ENCODE measurements around the gene VAV2.

VAV2 gene

GRCh38 chr9:133726401-133727276 is 265.5 kb downstream of the VAV2 start:
- peak; percentile 46 for DNase-seq (ENCODE audit: low read depth)

DNA sequence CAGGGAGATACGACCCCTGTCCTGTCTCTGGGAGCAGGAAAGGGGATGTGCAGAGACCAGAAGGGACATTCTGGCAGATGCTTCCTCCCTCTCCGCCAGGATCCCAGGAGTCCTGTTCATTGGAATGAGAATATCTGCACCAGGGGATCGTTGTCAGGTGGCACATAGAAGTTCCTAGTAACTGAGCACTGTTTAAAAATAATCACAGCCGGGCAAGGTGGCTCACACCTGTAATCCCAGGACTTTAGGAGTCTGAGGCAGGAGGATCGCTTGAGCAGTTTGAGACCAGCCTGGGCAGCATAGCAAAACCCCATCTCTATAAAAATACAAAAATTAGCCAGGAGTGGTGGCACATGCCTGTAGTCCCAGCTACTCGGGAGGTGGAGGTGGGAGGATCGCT is 266.2 kb downstream of the VAV2 start:
- DNase-seq (ENCODE audit: low read depth): no peak

- no peak for DNase-seq (ENCODE audit: low read depth)
These were observed 273.4 kb downstream of the VAV2 start for GRCh38 chr9:133718563-133719315.

DNA sequence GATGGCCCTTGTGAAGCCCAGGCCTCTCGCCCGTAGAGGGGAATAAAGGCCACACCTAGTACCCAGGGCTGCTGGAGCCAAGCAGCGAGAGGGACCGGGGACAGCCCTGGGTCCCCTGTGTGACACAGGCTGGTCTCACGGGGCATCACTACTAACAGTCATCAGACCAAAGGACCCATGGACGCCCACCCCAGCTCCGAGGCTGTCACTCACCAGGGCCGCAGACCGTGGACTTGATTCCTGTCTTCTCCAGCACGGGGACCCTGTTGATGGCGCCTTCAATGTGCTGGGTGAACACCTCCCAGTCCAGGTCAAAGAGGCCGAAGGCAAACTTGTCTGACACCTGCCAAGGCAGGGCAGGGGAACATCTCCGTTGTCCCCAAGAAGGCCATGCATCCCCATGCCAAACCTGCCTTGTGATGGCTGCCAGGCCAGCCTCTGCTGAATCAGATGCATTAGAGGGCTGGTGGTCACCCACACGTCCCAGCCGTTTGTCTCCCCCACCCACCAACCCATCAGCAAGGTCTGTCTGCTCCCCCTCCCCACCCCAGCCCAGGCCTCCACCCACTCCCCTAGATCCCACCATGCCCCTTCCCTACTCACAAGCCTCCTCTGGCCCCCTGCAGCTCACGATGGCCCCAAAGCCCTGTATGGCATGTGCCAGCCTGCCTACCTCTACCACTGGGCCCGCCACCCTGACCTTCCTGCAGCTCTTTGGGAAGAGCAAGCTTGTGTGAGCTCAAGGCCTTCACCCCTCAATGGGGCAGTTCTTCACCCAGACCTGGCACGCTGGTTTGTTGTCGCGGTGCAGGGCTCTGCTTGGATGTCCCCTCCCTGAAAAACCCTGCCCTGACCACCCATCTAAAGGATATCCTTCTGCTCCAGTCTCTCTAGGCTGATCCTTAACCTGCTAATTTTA is 274.8 kb downstream of the VAV2 start:
- no peak for DNase-seq (ENCODE audit: low read depth)

DNA sequence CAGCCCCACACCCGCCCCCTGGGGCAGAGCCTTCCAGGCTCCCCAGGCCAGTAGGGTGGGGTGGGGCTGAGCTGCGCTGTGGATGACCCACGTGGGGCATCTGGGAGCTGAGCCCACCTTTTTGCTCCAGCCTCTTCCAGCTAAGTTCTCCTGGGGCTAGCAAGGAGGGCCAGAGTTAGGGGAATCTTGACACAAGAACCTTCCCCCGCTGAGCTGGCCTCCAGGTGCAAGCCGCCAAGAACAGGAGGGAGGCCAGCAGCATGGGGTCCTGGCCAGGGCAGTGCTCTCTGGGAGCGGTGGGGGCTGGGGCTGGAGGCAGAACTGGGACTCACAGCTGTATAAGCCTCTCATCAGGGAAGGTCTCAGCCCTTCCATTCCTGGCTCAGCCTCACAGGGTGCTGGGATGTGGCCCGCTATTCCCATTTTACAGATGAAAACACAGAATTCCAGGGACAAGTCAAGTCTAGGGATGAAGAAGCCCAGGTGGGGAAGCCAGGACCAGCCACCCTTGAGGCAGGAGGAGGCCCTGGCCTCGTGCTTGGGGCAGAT is 275.5 kb downstream of the VAV2 start:
- DNase-seq (ENCODE audit: low read depth): no peak

GRCh38 chr9:133715866-133716563 is 276.1 kb downstream of the VAV2 start:
- DNase-seq (ENCODE audit: low read depth): no peak

DNA sequence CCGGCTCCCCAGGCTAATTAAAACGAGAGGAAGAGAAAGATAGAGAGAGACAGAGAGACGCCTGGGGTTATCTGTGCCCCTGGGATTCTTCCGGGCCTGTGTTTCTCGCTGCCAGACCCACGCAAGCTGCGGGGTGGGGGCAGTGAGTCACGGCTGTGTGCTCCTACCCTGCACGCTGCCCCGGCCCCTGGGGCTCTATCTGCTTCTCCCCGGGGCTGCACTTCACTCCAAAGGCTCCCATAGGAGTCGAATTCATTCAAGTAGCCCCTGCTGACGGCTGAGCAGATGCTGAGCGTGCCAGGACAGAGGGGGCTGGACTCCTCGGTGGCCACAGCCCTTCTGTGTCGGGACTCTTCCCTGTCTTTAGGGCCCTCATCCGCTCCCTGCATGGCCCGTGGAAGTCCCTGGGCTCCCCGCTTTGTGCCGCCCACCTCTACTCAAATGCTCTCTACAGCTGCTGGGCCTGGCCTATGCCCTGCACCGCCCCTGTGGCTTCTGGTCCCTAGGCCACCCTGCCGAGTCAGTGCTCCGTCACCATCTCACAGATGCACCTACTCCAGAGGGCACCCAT is 276.7 kb downstream of the VAV2 start:
- no peak for DNase-seq (ENCODE audit: low read depth)

DNA sequence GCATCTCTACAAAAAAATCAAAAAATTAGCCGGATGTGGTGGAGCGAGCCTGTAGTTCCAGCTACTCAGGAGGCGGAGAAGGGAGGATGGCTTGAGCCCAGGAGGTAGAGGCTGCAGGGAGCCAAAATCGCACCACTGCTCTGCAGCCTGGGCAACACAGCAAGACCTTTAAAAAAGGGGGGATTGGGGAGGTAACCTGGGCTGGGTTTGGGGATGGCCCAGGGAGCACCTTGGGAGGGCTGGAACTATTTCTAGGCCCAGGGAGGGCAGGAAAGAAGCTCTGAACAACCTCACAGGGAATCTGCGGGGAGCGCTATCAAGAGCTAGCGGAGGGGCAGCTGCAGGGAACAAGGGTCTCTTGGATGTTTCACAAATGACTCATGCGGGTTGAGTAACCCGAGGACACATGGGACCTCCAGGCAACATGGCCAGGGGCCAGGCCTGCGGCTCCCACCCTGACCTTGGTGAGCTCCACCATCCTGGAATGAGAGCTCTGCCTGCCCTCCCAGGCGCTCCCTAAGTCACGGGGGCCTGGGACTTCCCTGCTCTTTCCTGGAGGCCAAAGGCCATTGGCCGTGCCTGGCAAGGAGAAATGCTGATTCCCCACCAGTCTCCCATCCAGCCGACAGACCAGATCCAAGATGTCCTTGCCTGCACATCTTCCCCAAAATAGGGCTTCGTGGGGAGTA is 277.4 kb downstream of the VAV2 start:
- no peak for DNase-seq (ENCODE audit: low read depth)

DNA sequence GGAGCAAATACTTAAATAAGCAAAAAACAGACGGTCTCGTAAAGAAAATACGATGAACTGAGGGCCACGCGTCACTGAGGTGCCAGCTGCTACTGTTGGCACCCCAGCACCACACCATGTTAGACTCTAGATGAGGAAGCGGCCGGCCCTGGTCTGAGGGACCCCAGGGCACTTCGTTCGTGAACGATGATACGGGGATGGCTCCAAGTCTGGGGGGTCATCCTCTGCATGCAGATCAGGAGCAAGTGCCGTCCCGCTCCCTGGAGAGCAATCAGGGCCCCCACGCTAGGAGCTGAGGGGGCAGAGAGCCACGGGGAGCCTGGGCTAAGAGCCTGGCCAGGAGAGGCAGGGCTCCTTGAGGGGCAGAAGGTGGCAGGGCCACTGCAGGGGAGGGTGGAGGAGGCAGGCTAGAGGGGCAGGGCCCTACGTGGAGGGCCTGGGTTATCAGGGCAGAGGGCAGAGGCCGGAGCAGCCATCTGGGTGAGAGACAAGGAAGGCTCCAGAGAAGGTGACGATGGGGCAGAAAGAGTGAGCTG is 278.1 kb downstream of the VAV2 start:
- DNase-seq (ENCODE audit: low read depth): no peak

GRCh38 chr9:133713150-133713959 is 278.8 kb downstream of the VAV2 start:
- DNase-seq (ENCODE audit: low read depth): no peak

DNA sequence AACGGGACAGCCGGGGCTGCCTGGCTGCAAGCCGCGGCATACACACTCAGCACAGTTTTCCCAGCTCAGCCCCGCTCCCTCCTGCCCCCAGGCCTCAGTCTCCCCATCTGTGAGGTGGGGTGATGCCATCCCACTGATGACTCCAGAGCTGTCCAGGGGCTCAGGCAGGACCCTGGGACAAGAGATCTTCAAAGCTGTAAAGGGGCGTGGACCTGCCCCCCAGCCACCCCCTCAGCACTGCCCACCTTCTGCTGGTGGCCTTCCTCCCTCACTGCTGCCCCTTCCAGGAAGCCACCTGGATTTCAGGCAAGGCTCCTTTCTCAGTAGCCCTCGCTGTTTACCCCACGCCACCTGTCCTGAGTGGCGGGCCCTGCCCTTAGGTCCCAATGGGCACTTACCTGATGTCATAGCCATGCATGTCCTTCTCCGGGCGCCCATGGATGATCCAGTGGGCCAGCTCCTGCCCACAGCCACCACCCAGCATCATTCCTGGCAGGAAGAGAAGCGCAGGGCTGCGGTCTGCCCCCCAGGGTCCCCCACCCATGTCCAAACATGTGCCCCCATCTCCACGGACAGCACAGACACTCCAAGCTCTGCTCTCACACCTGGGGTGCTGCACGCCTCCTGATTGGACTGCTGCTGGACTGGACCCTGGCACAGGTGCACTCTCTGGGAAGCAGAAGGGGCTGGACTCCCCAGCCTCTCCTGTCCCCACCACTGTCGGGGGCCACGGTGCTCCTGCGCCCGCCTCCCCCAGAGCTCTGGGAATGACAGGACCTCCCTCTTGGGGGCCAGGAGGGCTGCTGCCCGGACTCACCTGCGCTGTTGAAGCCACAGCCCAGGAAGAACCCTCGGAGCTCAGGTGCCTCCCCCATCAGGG is 279.7 kb downstream of the VAV2 start:
- DNase-seq (ENCODE audit: low read depth): no peak

Measured in activated T-helper 1 cell treated with Interleukin-2 at 50 U/mL for 16 hours (primary cell).